CD4-positive, alpha-beta T cell treated with Interleukin-21 for 1 hour (primary cell): ENCODE data around the gene GAB1.
A peak's percentile ranks its signal among the peaks of the same experiment; 100 is the strongest.

Source experiments
- DNase-seq: peaks from one replicate; pipeline ENCODE4 v3.0.0-alpha.2; 2020

The GAB1 gene

DNA sequence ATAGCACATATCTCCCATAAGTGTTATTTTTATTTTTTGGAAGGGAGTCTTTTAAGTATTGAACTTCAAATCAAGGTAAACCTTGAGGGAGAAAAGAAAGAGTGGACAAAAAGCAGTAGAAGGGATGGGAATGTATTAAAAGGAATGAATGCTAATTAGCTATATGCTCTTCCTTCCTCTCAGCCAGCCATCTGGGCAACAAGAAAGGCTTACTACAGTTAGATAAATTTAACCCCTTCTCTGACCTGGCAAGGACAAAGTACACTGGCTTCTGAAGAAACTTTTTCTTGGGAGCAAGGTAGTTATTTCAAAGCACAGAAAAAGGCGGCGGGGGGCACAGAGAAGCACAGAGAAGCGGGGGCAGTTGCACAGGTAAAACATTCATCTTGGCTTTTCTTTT, 54.6 kb downstream of the GAB1 start:
- no peak for DNase-seq

DNA sequence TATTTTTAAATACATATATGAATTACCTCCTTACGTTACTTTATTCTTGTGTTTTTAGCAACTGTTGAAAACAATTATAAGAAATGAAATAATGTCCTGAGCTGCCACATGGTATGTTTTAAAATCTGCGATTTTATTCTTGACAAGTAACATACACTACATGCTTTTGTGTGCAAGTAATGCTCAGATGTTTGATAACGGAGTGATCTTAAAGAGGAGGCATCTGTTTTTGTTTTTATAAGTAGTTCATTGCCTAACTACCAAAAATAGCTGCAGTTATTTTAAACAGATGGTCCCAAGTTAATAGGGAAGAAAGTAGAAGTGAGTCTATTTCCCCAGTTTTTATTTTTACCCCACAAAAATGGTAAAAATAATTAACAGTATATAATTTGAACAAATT, 55.2 kb downstream of the GAB1 start:
- no peak for DNase-seq

DNA sequence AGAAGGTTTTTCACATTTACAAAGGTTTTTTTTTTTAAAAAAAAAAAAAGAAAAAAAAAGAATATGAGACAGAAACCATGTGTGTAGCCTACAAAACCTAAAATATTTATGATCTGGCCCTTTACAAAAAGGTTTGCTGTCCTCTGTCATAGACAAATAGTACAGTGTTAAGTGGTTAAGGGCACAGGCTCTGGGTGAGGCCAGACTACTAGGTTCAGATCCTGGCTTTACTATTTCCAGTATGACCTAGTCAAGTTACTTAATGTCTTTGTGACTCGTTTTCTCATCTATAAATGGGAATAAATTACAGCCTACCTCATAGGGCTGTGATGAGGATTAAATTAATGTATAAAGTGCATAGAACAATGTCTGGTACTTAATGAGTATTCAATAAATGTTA, 56.5 kb downstream of the GAB1 start:
- DNase-seq: no peak

DNA sequence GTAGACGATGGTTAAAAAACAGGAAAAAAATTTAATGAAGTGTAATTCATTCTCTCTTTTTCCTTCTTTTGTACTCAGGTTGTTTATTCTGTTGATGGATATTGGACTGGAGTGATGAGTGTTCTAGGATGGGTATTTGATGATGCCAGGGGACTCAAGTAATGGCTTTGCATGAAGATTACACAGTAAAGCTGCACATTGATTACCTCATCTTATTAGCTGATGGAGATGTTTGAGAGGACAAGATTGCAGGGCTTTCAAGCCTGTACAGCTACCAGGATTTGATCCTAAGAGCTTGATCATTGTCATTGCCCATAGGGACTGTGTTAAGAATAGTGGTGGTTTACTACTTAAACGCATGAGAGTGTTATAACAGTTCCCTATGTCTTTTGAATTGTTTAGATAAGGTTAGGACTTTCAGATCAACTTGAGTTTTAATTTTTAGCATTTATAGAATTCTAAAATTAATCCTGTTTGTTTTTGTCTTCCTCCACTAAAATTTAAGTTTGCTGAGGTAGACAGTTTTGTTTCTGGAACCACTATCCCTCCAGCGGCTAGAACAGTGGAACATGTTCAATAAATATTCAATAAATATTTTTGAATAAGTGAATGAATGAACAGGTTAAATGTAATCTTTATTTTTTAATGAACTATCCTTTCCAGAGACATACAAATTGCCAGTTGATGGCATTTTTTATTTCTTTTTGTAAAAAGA, 58.2 kb downstream of the GAB1 start:
- DNase-seq: no peak

DNA sequence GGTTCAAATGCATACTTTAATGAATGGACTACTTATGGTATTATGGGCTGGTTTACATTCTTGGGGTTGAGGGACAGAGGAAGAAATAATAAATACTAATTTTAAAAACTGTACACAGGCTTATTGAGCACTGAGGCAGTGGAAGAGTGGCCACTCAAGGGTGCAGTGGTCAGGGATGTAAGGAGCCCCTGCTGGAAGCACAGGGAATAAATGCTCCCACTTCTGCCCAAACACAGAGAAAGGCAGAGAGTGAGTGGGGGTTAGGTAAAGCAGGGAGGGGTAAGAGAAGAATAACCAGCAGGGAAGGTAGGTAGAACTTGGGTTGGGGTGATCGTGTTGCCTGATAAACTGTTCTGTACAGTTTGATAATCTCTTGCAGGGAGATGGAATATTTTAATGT, 60.0 kb downstream of the GAB1 start:
- DNase-seq: no peak

DNA sequence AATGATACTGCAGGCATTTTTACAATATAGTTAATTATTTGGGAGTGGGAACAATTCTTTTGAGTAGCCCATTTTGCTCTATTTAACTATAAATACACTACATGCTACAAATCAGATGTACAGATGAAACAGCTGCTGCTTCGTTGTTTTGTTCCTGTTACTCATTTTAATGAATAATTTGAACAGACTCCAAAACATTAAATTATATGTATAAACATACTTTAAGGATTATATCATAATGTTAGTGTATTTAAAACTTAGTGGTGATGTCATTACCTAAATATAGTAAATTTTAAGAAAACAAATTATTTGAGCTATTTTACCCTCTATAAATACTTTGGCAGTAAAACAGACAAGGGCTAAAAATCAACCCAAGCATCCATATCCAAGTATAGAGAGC, 60.7 kb downstream of the GAB1 start:
- no peak for DNase-seq

DNA sequence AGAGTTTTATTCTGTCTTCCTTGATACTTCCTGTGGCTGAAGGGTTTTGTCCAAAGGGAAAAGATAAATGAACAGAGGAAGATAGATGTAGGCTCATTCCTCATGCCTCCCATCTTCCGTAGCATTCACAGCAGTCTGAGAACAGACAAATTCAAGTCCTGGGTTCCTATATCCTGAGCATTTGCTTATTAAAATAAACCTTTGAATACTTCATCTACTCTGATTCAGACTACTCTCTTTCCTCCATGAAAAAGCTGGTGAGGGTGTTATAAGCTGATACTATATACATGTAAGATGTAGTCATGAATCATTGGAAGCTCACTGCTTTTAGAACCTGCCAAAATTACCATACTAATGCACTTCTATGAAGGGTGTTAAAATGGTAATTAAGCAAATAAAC, 61.2 kb downstream of the GAB1 start:
- DNase-seq: no peak

DNA sequence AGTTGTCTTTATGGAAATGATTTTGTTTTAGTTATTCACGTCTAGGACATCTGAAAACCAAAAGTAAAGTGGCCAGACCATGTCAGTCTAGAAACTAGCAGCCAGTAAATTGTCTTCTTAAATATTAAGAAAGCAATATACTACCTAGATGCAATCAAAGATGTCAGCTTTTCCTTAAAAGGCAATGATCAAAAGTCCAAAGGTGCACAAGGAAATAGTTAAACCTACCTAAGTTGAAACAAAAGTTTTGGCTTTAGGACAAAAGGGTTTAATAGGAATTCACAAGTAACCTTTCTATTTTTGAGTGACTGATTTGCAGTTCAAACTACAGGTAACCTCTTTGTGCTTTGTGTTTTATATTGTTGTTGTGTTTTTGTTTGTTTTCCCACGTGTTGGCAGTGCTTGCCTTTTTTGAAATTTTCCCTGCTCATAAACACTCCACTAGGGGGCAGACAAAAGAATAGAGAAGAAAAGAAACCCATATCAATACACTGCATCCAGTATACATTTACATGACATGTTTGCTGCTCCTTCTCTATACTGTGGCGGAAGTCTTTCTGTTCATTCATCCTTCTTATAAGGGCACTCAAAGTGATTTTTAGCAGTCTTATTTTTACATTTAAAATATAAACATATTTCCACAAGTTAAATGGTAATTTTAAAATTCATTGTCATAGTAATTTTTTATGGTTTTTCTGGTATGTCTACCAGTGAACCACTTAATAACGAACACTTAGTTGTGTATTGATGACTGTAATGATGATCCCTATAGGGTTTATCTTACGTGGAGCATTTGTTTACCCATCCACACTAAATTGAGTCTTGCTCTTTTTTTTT, 62.7 kb downstream of the GAB1 start:
- DNase-seq: peak; percentile 46

DNA sequence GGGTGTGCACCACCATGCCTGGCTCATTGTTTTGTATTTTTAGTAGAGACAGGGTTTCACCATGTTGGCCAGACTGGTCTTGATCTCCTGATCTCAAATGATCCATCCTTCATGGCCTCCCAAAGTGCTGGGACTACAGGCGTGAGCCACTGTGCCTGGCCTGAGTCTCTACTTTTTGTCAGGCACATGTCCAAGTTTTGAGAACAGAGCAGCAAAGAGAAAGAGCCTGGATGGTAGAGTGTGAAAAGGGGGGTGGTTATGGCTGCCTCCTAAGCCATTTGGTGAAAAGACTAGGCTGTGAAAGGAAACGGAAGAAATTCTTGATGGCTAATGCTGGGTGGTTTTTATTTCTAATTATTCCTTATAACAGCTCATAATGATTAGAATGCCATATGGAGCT, 63.4 kb downstream of the GAB1 start:
- DNase-seq: no peak

DNA sequence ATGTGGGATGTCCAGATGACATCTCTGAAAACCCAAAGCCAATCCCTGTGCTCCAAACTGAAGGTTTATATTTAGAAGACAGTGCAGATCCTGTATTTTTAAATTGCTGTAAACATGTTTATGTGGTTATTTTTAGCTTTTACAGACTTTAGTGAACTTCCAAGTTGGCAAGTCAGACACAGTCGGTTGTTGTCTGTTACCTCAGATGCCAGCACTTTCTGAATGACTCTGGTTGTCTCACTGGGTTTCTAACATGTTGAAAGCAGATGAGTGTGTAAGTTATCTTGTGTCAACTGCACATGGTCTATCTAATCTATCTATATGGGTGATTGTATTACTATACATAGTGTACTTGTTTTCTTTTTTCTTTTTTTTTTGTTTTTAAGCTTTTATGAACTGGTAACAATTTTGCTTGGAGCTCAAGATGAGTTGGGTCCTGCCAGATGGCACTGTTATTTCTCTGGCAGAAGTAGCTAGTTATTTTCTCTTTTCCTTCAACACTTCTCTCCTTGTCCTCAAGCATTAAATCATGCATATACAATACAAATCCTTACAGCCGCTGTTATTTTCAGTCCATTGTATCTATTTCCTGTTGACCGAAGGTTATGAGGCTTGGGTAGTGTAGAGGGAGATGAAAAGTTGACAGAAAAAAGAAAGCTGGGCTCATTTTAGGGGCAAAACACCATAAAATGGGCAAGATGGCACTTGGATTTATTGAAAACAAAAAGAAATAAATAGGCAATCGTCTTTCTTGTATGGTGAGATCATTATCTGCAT, 66.3 kb downstream of the GAB1 start:
- DNase-seq: no peak

DNA sequence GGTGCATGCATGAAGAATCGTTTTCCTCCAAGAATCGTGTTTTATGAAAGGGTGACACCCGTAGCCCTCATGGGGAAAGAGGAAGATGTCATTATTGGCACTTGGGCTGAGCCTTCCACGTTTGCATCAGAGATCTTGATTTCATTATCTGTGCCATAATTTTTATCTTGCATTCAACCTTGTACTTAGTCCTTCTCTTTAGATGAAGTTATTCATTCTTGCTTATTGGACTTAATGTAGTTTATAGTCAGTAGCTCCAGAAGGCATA, 66.8 kb downstream of the GAB1 start:
- no peak for DNase-seq

DNA sequence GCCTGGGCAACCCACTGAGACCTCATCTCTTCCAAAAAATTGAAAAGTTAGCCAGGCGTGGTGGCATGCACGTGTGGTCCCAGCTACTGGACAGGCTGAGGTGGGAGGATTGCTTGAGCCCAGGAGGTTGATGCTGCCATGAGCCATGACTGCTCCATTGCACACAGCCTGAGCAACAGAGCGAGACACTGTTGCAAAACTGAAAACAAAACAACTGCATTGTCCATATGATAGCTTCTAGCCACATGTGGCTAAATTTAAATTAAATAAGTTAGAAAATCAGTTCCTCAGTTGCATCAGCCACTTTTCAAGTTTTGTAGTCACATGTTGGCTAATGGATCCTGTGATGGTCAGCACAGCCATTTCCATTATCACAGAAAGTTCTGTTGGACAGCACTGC, 67.9 kb downstream of the GAB1 start:
- no peak for DNase-seq

DNA sequence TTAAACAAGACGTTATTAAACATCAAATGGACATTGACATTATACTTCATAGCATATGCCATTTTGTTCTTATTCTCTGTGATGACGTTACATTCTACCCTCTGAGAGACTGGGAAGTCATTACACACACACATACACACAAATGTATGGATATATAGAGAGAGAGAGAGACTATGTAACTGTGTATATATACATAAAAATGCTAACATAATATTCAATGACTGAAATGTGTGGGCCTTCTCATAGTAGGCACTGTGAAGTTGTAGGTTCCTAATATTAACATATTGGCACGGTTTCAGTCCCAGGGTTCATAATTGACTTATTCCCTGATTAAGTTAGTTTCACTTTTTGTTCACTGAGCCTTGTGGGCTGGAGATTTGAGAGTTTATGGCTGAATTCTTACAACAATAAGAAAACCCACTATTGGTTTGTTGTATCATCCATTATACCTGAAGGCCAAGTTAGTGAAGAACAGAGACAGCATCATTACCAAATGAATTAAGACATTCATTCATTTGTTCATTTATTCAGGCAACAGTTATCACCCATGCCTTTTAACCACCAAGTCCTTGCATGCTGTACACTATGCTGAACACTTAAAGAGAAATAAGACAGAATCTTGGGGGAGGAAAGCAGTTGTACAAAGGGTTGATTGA, 68.5 kb downstream of the GAB1 start:
- DNase-seq: no peak

DNA sequence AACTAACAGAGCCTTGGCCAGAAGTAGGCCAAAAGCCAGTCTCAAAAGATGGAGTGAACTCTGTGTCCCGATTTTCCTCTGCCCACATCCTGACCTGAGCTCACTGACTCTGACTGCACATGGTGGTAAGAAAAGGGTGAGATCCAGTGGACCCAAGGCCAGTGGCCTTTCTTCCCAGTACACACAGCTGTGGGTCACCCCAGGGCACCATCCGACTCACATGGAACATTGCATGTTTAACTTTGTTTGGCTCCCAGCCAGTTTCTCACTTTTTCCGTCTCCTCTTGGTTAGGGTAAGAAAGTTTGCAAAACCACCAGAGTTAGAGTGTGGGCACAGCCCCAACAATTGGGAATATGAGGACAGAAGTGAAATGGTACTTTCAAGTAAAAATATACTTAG, 69.8 kb downstream of the GAB1 start:
- DNase-seq: no peak

DNA sequence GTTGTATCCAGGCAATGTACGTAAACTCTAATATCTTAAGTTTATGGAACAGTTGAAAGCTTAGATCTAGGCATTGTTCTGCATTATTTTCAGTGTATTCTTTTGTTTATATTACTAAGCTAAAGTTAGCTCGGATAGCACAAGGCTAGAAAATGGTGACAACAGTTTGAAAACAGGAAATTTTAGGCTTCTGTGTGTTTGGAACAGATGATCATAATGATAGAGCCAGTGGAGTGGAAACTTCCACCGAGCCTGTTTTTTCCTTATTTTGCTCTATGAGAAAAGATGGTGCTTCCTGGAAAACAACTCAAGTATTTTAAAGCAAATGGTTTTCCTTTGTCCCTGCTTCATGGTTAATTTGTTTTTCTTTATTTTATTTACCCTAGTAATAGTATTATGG, 70.8 kb downstream of the GAB1 start:
- DNase-seq: no peak

DNA sequence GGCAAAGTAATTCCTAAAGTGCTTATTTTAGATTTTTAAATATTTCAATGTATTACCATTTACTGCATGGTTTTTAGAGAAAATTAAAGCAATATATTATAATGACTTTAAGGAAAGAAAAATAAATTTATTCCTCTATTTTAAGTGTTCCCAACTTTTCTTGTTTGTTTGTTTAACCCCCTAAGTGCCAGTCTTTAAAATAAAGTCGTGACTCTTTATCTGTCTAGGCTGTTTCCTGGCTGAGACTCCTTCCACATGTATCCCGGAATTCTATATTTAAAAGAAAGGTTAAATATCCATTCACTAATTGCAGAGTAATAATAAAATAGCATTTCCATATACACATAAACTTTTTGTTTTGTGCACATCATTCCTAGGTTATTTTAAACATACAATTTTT, 71.2 kb downstream of the GAB1 start:
- no peak for DNase-seq

DNA sequence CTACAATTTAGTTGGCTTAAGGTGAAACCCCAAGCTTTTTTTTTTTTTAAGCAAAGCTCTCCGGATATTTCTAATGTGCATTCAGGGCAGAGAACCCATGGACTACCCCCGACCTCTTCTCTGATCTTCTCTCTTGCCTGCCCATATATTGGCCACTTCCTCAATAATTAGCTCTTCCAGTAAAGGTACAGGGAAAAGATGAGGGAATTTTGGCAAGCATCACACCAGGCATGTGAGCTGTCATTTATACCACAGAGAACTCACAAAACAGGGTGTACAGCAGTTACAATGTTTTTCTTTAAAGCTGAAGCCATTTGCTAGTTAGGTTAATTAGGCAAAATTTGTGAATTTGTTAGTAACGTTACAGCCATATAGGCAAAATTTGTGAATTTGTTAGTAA, 73.3 kb downstream of the GAB1 start:
- DNase-seq: no peak

DNA sequence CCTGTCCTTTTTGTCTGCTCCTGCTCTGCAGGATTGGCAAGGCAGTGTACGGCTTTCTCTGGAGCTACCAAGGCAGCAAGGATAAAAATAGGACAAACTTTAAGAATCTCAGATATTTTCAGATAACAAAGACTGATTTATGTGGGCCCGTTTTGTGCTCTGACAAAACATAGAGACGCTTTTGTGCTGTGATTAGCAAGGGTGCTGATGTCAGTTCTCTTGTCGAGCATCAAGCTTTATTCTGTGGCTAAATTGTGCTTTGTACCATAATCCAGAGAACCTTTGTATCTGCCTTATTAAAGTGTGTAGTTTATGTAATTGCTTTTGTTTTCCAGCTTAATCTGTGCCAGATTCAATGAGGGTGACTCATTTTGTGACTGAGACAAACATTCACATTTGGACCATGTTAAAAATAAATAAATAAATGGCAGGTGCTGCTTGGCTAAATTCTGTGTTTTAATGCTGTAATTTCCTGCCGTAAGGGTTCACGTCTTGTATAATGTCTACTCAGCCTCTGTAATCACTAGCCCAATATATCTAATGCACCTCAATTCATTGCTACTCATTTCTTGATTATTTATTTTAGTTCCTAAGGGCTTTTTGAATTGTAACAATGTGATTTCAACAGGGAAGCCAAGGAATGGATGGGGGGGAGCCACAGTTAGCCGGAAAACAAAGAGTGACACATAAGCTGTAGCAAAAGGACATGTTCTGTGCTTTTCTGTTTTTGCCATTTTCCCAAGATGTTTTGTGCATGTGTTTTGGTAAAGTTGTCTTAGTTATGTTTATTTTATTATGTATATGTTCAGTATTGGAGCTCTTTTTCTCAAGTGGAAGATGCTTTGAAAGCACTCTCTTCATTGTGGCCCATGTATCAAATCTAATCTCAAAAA, 75.1 kb downstream of the GAB1 start:
- no peak for DNase-seq

DNA sequence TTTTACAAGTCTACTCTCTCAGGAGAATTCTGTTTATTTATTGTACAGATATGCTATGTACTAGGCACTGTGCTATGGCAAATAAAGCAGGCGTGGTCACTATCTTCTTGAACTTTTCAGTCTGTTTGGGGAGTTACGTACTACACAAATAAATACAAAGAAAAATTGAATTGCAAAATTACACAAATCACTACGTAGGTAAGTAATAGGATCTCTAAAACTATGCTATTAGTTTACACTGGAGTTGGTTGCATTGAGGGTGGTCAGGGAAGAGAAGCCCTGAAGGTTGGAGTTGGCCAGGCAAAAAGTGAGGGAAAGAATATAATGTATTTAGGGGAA, 75.7 kb downstream of the GAB1 start:
- DNase-seq: no peak

DNA sequence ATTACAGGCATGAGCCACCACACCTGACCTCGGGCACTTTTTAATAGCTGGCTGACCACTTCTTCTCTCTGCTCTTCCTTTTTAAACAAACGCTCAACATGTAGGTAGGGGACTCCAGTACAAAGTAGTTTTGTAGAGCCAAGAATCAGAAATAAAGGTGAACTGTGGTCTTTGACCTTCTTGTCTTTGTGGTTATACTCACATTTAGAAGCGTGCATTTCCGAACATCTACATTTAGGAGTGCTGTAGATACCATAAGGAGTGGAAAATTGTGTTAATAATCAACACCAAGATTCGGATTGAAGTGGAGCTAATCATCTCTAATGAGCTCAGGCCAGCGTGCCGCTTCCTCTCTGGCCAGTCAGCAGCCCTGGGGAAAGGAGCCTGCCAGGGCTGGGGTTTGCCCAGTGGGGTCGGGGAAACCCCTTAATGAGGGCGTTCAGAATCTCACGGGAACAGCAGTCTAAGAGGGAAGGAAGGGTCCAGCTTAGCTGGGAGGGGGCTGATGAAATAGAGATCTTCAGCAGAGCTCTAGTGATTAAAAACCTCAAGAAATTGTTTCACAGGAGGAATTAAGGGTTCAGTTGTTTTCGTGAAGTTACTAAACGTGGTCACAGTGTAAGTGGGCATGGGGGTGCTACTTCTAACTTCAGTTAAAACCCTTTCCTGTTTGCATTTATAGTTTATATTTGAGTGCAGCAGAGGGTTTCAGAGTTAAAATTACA, 81.2 kb downstream of the GAB1 start:
- no peak for DNase-seq

DNA sequence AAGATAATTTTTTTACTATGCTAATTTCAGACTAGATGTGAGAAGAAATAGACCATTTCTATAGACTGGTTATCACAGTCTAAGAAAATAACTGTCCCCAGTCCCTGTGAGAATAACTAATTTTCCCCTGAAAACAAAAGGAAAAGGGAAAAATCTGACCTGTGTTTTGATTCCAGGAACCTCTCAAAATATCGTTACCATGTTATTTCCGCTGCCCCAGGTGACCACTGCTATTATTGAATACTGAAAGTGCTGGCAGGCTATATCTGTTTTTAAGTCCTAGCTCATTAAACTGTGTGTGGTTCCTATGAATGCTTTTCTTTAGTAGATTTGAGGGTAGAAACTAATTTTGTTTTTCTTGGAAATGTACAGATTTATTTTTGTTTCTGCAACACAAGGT, 83.6 kb downstream of the GAB1 start:
- no peak for DNase-seq

DNA sequence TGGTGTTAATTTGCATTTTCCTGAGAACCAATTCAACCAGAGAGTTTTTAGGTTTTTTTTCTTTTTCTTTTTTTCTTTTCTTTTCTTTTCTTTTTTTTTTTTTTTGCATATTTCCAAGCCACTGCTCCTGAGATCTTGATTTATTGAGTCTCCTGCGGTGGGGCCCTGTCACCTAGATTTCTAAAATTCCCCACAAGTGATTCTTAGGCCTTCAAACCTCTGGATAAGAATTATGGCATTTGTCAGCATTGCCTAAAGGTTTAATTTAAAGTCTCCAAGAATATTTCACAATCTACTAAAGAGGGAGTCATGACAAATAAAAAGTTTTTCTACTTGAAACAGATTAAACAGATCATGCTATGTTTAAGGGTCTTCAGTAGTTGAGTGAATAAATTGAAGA, 84.9 kb downstream of the GAB1 start:
- no peak for DNase-seq
